Fibroblast of the aortic adventitia (primary cell): ENCODE data around the gene NKX2-4. TPM values are rescaled to one million over a fixed set of nuclear protein-coding genes. Genes with fewer than 3 reads are reported as not detected.
"Not testable (repeated sequence)": the region's sequence is repeated elsewhere in the genome, so short reads cannot be mapped to it uniquely, and the experiment has no call there.

Experiments used
- DNase-seq: peaks from one replicate; pipeline ENCODE4 v3.0.0-alpha.2; 2010; ENCODE audit warnings: low read depth
- H3K4me3 ChIP-seq: 2 replicates; pipeline ENCODE4 v1.5.1; 2011; ENCODE audit warnings: low read depth, mild to moderate bottlenecking, control low read depth, low read length, moderate library complexity
- CTCF ChIP-seq: IDR thresholded peaks from 2 replicates; pipeline ENCODE4 v1.5.1; 2011; ENCODE audit warnings: mild to moderate bottlenecking, low read length, control low read depth, inconsistent platforms; ENCODE audit not compliant: insufficient read depth
- total RNA-seq: library from RNA; depleted of rRNA; stranded (reverse); fragments of >200 nt; gene quantifications from 2 replicates; pipeline ENCODE4 v1.2.3, GENCODE V29; 2012; ENCODE audit warnings: low replicate concordance

NKX2-4 gene
- total RNA-seq, 1 donor: not detected

DNA sequence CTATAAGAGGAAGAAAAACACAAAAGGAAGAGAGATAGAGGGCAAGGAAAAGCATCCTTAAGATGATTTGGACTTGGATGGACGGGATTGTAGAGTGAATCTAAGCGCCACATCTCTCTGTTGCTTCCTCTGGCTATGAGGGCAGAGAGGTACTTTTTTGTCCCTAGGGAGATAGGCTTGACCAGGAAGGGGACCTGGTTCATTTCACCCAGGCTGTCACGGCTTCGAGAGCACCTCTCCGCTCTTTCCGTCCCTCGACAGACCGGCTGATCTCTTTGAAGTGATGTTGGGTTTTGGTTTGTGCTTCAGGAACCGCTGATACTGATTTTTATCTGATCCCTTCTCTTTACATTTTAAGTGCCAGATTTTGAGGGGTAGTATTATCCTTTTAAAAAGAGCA is 19.6 kb downstream of the NKX2-4 start:
- TF ChIP-seq CTCF: no peak
- DNase-seq: no peak
- no peak overlapping the region for H3K4me3 ChIP-seq

GRCh38 chr20:21376626-21377025 is 20.7 kb downstream of the NKX2-4 start:
- no peak overlapping the region for H3K4me3 ChIP-seq
- TF ChIP-seq CTCF: no peak
- DNase-seq: no peak

- DNase-seq: no peak
- no peak overlapping the region for H3K4me3 ChIP-seq
- TF ChIP-seq CTCF: no peak
These were observed 23.9 kb downstream of the NKX2-4 start for GRCh38 chr20:21373436-21373835.

GRCh38 chr20:21372016-21372415 is 25.3 kb downstream of the NKX2-4 start:
- TF ChIP-seq CTCF: no peak
- no peak overlapping the region for H3K4me3 ChIP-seq
- no peak for DNase-seq

GRCh38 chr20:21371193-21371592 is 26.1 kb downstream of the NKX2-4 start:
- H3K4me3 ChIP-seq: no peak overlapping the region
- no peak for TF ChIP-seq CTCF
- no peak for DNase-seq

DNA sequence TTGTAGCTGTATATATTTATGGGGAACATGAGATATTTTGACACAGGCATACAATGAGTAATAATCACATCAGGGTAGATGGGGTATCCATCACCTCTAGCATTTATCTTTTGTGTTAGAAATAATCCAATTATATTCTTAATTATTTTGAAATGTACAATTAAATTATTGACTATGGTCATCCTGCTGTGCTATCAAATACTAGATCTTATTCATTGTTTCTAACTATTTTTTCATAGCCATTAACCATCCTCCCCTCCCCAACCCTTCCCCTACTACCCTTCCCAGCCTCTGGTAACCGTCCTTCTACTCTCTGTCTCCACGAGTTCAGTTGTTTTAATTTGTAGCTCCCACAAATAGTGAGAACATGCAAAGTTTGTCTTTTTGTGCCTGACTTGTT is 28.5 kb downstream of the NKX2-4 start:
- TF ChIP-seq CTCF: no peak
- no peak overlapping the region for H3K4me3 ChIP-seq
- DNase-seq: no peak

DNA sequence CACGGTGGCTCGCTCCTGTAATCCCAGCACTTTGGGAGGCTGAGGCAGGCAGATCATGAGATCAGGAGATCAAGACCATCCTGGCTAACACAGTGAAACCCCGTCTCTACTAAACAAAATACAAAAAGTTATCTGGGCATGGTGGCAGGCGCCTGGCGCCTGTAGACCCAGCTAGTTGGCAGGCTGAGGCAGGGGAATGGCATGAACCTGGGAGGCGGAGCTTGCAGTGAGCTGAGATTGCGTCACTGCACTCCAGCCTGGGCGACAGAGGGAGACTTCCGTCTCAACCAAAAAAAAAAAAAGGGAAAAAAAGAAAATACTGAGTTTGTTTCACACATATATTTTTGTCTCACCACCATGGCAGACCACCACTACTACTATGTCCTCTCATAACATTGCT is 31.1 kb downstream of the NKX2-4 start:
- DNase-seq: not testable (repeated sequence)

More for the DNA sequence above, 31.1 kb downstream of the NKX2-4 start:
- not testable (repeated sequence) for H3K4me3 ChIP-seq
